ENCODE data around the gene GNAS-AS1.
"Not testable (repeated sequence)": the region's sequence is repeated elsewhere in the genome, so short reads cannot be mapped to it uniquely, and the experiment has no call there.

GNAS-AS1 gene

GRCh38 chr20:58840816-58841538 is 9.7 kb downstream of the GNAS-AS1 start:
- H3K4me3 ChIP-seq (ENCODE audit: low read length) = peak overlapping the region; percentile 79
- peak overlapping the region; percentile 71 for H3K9ac ChIP-seq (ENCODE audit: low read length)
- H3K36me3 ChIP-seq (ENCODE audit: control insufficient read depth, low read depth, low read length) = no peaks in the 10 kb centered on the region
- H3K27ac ChIP-seq (ENCODE audit: low read length) = no peak overlapping the region
- H3K27me3 ChIP-seq (ENCODE audit: control insufficient read depth, insufficient read depth, low read length) = peaks cover 35% of the 10 kb centered on the region
- peaks cover 34% of the 10 kb centered on the region for H3K4me1 ChIP-seq (ENCODE audit: control insufficient read depth, low read depth, low read length)
- no peaks in the 10 kb centered on the region for H3K9me3 ChIP-seq (ENCODE audit: control insufficient read depth, low read depth, low read length)

GRCh38 chr20:58839991-58840747 is 10.5 kb downstream of the GNAS-AS1 start:
- H3K4me1 ChIP-seq (ENCODE audit: control insufficient read depth, low read depth, low read length) = peaks cover 26% of the 10 kb centered on the region
- peak overlapping the region; percentile 71 for H3K9ac ChIP-seq (ENCODE audit: low read length)
- no peak overlapping the region for H3K27ac ChIP-seq (ENCODE audit: low read length)
- H3K36me3 ChIP-seq (ENCODE audit: control insufficient read depth, low read depth, low read length) = no peaks in the 10 kb centered on the region
- H3K27me3 ChIP-seq (ENCODE audit: control insufficient read depth, insufficient read depth, low read length) = peaks cover 35% of the 10 kb centered on the region
- no peaks in the 10 kb centered on the region for H3K9me3 ChIP-seq (ENCODE audit: control insufficient read depth, low read depth, low read length)
- peak overlapping the region; percentile 79 for H3K4me3 ChIP-seq (ENCODE audit: low read length)

- Histone ChIP-seq H3K36me3 (ENCODE audit: control insufficient read depth, low read depth, low read length) (no peaks in the 10 kb centered on the region), H3K27ac (ENCODE audit: low read length) (no peak overlapping the region), H3K4me3 (ENCODE audit: low read length) (peak overlapping the region; percentile 79), H3K27me3 (ENCODE audit: control insufficient read depth, insufficient read depth, low read length) (peaks cover 35% of the 10 kb centered on the region), H3K9ac (ENCODE audit: low read length) (peak overlapping the region; percentile 71), H3K9me3 (ENCODE audit: control insufficient read depth, low read depth, low read length) (no peaks in the 10 kb centered on the region), H3K4me1 (ENCODE audit: control insufficient read depth, low read depth, low read length) (peaks cover 19% of the 10 kb centered on the region)
Measured at GRCh38 chr20:58839474-58839874, 11.2 kb downstream of the GNAS-AS1 start.

- no peak overlapping the region for H3K4me3 ChIP-seq (ENCODE audit: low read length)
- peaks cover 10% of the 10 kb centered on the region for H3K4me1 ChIP-seq (ENCODE audit: control insufficient read depth, low read depth, low read length)
- no peak overlapping the region for H3K9ac ChIP-seq (ENCODE audit: low read length)
- H3K9me3 ChIP-seq (ENCODE audit: control insufficient read depth, low read depth, low read length) = no peaks in the 10 kb centered on the region
- H3K27me3 ChIP-seq (ENCODE audit: control insufficient read depth, insufficient read depth, low read length) = peaks cover 35% of the 10 kb centered on the region
- no peaks in the 10 kb centered on the region for H3K36me3 ChIP-seq (ENCODE audit: control insufficient read depth, low read depth, low read length)
- H3K27ac ChIP-seq (ENCODE audit: low read length) = no peak overlapping the region
Measured at GRCh38 chr20:58838174-58838573, 12.5 kb downstream of the GNAS-AS1 start.

GRCh38 chr20:58837717-58838116 is 13.0 kb downstream of the GNAS-AS1 start:
- Histone ChIP-seq H3K27ac (ENCODE audit: low read length) (no peak overlapping the region), H3K4me1 (ENCODE audit: control insufficient read depth, low read depth, low read length) (peaks cover 7% of the 10 kb centered on the region), H3K9me3 (ENCODE audit: control insufficient read depth, low read depth, low read length) (no peaks in the 10 kb centered on the region), H3K9ac (ENCODE audit: low read length) (no peak overlapping the region), H3K27me3 (ENCODE audit: control insufficient read depth, insufficient read depth, low read length) (peaks cover 34% of the 10 kb centered on the region), H3K36me3 (ENCODE audit: control insufficient read depth, low read depth, low read length) (no peaks in the 10 kb centered on the region), H3K4me3 (ENCODE audit: low read length) (no peak overlapping the region)

- H3K9ac ChIP-seq (ENCODE audit: low read length) = no peak overlapping the region
- no peaks in the 10 kb centered on the region for H3K4me1 ChIP-seq (ENCODE audit: control insufficient read depth, low read depth, low read length)
- H3K36me3 ChIP-seq (ENCODE audit: control insufficient read depth, low read depth, low read length) = no peaks in the 10 kb centered on the region
- H3K4me3 ChIP-seq (ENCODE audit: low read length) = no peak overlapping the region
- H3K27me3 ChIP-seq (ENCODE audit: control insufficient read depth, insufficient read depth, low read length) = peaks cover 24% of the 10 kb centered on the region
- no peak overlapping the region for H3K27ac ChIP-seq (ENCODE audit: low read length)
- H3K9me3 ChIP-seq (ENCODE audit: control insufficient read depth, low read depth, low read length) = no peaks in the 10 kb centered on the region
Measured at GRCh38 chr20:58836616-58837204, 14.0 kb downstream of the GNAS-AS1 start.

- Histone ChIP-seq H3K27me3 (ENCODE audit: control insufficient read depth, insufficient read depth, low read length) (peaks cover 9% of the 10 kb centered on the region), H3K27ac (ENCODE audit: low read length) (no peak overlapping the region)
Measured at GRCh38 chr20:58835231-58835630, 15.5 kb downstream of the GNAS-AS1 start.

GRCh38 chr20:58833921-58834320 is 16.8 kb downstream of the GNAS-AS1 start:
- H3K27me3 ChIP-seq (ENCODE audit: control insufficient read depth, insufficient read depth, low read length) = peaks cover under 1% of the 10 kb centered on the region
- no peak overlapping the region for H3K4me3 ChIP-seq (ENCODE audit: low read length)
- H3K36me3 ChIP-seq (ENCODE audit: control insufficient read depth, low read depth, low read length) = no peaks in the 10 kb centered on the region

More at GRCh38 chr20:58835231-58835630, 15.5 kb downstream of the GNAS-AS1 start:
- Histone ChIP-seq H3K4me3 (ENCODE audit: low read length) (no peak overlapping the region), H3K9me3 (ENCODE audit: control insufficient read depth, low read depth, low read length) (no peaks in the 10 kb centered on the region), H3K36me3 (ENCODE audit: control insufficient read depth, low read depth, low read length) (no peaks in the 10 kb centered on the region), H3K9ac (ENCODE audit: low read length) (no peak overlapping the region), H3K4me1 (ENCODE audit: control insufficient read depth, low read depth, low read length) (no peaks in the 10 kb centered on the region)

GRCh38 chr20:58832457-58832856 is 18.2 kb downstream of the GNAS-AS1 start:
- no peak overlapping the region for H3K4me3 ChIP-seq (ENCODE audit: low read length)
- H3K4me1 ChIP-seq (ENCODE audit: control insufficient read depth, low read depth, low read length) = no peaks in the 10 kb centered on the region
- no peaks in the 10 kb centered on the region for H3K36me3 ChIP-seq (ENCODE audit: control insufficient read depth, low read depth, low read length)
- H3K9ac ChIP-seq (ENCODE audit: low read length) = no peak overlapping the region
- no peak overlapping the region for H3K27ac ChIP-seq (ENCODE audit: low read length)
- no peaks in the 10 kb centered on the region for H3K9me3 ChIP-seq (ENCODE audit: control insufficient read depth, low read depth, low read length)
- no peaks in the 10 kb centered on the region for H3K27me3 ChIP-seq (ENCODE audit: control insufficient read depth, insufficient read depth, low read length)

More at GRCh38 chr20:58833921-58834320, 16.8 kb downstream of the GNAS-AS1 start:
- no peaks in the 10 kb centered on the region for H3K4me1 ChIP-seq (ENCODE audit: control insufficient read depth, low read depth, low read length)
- no peaks in the 10 kb centered on the region for H3K9me3 ChIP-seq (ENCODE audit: control insufficient read depth, low read depth, low read length)
- H3K27ac ChIP-seq (ENCODE audit: low read length) = no peak overlapping the region
- no peak overlapping the region for H3K9ac ChIP-seq (ENCODE audit: low read length)

- Histone ChIP-seq H3K27ac (ENCODE audit: low read length) (no peak overlapping the region), H3K9me3 (ENCODE audit: control insufficient read depth, low read depth, low read length) (no peaks in the 10 kb centered on the region), H3K36me3 (ENCODE audit: control insufficient read depth, low read depth, low read length) (no peaks in the 10 kb centered on the region), H3K4me3 (ENCODE audit: low read length) (no peak overlapping the region), H3K9ac (ENCODE audit: low read length) (no peak overlapping the region), H3K27me3 (ENCODE audit: control insufficient read depth, insufficient read depth, low read length) (no peaks in the 10 kb centered on the region), H3K4me1 (ENCODE audit: control insufficient read depth, low read depth, low read length) (no peaks in the 10 kb centered on the region)
Measured at GRCh38 chr20:58829531-58829941, 21.2 kb downstream of the GNAS-AS1 start.

- not testable (repeated sequence) for H3K4me3 ChIP-seq (ENCODE audit: low read length); H3K36me3 ChIP-seq (ENCODE audit: control insufficient read depth, low read depth, low read length); H3K9me3 ChIP-seq (ENCODE audit: control insufficient read depth, low read depth, low read length); H3K4me1 ChIP-seq (ENCODE audit: control insufficient read depth, low read depth, low read length); H3K9ac ChIP-seq (ENCODE audit: low read length); H3K27ac ChIP-seq (ENCODE audit: low read length); H3K27me3 ChIP-seq (ENCODE audit: control insufficient read depth, insufficient read depth, low read length)
Measured at GRCh38 chr20:58828804-58829203, 21.9 kb downstream of the GNAS-AS1 start.

Data from iPS-18a (cell line).